Common myeloid progenitor, CD34-positive (primary cell): ENCODE results near the gene KHSRP.

ENCODE experiments used
- CTCF ChIA-PET: fragments of 350-600 bp; sonication (Branson Sonifier 250); formaldehyde crosslinking; loops from one replicate; lab custom pipeline; 2021; ENCODE audit warnings: antibody characterized with exemption; lab: Charles Lee
- POLR2A ChIA-PET: fragments of 350-600 bp; sonication (Branson Sonifier 250); formaldehyde crosslinking; loops from one replicate; lab custom pipeline; 2021; ENCODE audit warnings: antibody characterized with exemption; lab: Charles Lee
- DNase-seq, 3 donors: peaks; one replicate each; pipeline versions ENCODE4 v3.0.0 to v3.0.0-alpha.2; 2013
- H3K27ac ChIP-seq, 2 experiments: 1 replicate in 1 of 2; 2 replicates in 1 of 2; pipeline ENCODE4 v1.7.0; 2013; ENCODE audit warnings: inconsistent platforms in 2 of 2, low read length in 2 of 2, mild to moderate bottlenecking in 2 of 2, low read depth in 1 of 2, moderate library complexity in 1 of 2; ENCODE audit not compliant: severe bottlenecking in 2 of 2, insufficient read depth in 1 of 2, poor library complexity in 1 of 2
- H3K27me3 ChIP-seq, 5 experiments: replicated peaks in 2 of 5; 1 replicate in 3 of 5; 2 replicates in 2 of 5; pipeline versions ENCODE4 v1.6.1 to v1.7.0; 2013; ENCODE audit warnings: low read length in 4 of 5, mild to moderate bottlenecking in 2 of 5, moderate library complexity in 2 of 5, inconsistent platforms in 1 of 5; ENCODE audit not compliant: insufficient read depth in 5 of 5, control insufficient read depth in 4 of 5
- H3K36me3 ChIP-seq, 4 experiments: 1 replicate in 2 of 4; 2 replicates in 2 of 4; pipeline versions ENCODE4 v1.6.1 to v1.7.0; 2013; ENCODE audit warnings: low read length in 3 of 4, control low read depth in 1 of 4, mild to moderate bottlenecking in 1 of 4; ENCODE audit not compliant: control insufficient read depth in 4 of 4, insufficient read depth in 4 of 4
- H3K4me1 ChIP-seq, 4 experiments: 1 replicate in 3 of 4; 2 replicates in 1 of 4; pipeline versions ENCODE4 v1.6.1 to v1.7.1; 2013; ENCODE audit warnings: low read length in 3 of 4, mild to moderate bottlenecking in 3 of 4, control low read depth in 1 of 4, inconsistent platforms in 1 of 4, moderate library complexity in 1 of 4; ENCODE audit not compliant: control insufficient read depth in 4 of 4, insufficient read depth in 4 of 4; ENCODE audit errors: control extremely low read depth in 1 of 4
- H3K4me3 ChIP-seq, 7 experiments: 1 replicate in 4 of 7; 2 replicates in 3 of 7; pipeline versions ENCODE4 v1.5.1 to v1.7.0; 2013; ENCODE audit warnings: mild to moderate bottlenecking in 7 of 7, low read length in 6 of 7, moderate library complexity in 6 of 7, inconsistent platforms in 2 of 7, low read depth in 2 of 7, control low read depth in 1 of 7; ENCODE audit not compliant: insufficient read depth in 4 of 7, control insufficient read depth in 1 of 7; ENCODE audit errors: extremely low read depth in 1 of 7
- H3K9me3 ChIP-seq, 5 experiments: 1 replicate in 4 of 5; 2 replicates in 1 of 5; pipeline versions ENCODE4 v1.6.1 to v1.7.1; 2013; ENCODE audit warnings: low read length in 4 of 5, mild to moderate bottlenecking in 2 of 5, inconsistent platforms in 1 of 5, low read depth in 1 of 5, moderate library complexity in 1 of 5; ENCODE audit not compliant: control insufficient read depth in 4 of 5, insufficient read depth in 2 of 5; ENCODE audit errors: control extremely low read depth in 1 of 5
- WGBS: methylation state at CpG from one replicate; pipeline ENCODE4 v1.1.5; 2013; ENCODE audit not compliant: insufficient coverage; 5-methylcytosine and 5-hydroxymethylcytosine counted together

The KHSRP gene

DNA sequence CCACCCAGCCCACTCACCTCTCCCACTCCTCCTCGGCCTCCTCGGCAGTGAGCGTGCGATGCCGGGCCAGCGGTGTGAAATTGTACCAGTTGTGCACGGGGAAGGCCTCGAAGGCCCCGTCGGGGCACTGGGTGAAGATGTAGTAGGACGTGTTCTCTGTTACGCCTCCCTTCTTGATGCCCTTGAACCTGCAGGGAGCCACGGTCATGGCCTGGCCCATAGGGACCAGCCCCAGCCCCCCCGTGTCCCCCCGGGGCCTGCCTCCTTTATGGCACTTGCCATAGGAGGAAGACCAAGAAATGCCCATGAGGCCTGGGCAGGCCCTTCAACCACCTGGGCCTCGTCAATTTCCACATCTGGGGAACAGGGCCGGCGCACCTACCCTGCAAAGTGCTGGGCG, 37.2 kb downstream of the KHSRP start:
- Histone ChIP-seq H3K36me3 (peaks cover 25 to 72% (median 49%) of the 10 kb centered on the region in 4 experiments), H3K27me3 (no peaks in the 10 kb centered on the region), H3K4me3 (no peak overlapping the region), H3K9me3 (no peaks in the 10 kb centered on the region), H3K27ac (no peak overlapping the region), H3K4me1 (peaks cover 1 to 7% (median 5%) of the 10 kb centered on the region in 4 experiments)
- over 99% methylated on average over 19 of the region's 19 CpGs for WGBS
- CTCF ChIA-PET: no interaction called here
- no peak for DNase-seq
- POLR2A ChIA-PET: no interaction called here

DNA sequence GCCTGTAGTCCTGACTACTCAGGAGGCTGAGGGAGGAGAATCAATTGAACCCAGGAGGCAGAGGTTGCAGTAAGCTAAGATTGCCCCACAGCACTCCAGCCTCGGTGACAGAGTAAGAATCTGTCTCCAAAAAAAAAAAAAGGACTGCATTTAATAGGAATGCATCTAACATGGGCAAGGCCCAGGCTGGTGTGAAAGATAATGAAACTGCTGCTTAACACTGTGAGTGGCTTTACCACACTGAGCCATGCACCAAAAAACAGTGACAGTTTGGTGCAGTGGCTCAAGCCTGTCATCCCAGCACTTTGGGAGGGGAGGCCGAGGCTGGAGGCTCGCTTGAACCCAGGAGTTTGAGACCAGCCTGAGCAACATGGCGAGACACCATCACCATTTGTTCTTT, 40.2 kb downstream of the KHSRP start:
- peaks cover 26 to 86% (median 64%) of the 10 kb centered on the region in 4 experiments for H3K36me3 ChIP-seq
- POLR2A ChIA-PET: no interaction called here
- WGBS: 92% methylated on average over 2 of the region's 4 CpGs

DNA sequence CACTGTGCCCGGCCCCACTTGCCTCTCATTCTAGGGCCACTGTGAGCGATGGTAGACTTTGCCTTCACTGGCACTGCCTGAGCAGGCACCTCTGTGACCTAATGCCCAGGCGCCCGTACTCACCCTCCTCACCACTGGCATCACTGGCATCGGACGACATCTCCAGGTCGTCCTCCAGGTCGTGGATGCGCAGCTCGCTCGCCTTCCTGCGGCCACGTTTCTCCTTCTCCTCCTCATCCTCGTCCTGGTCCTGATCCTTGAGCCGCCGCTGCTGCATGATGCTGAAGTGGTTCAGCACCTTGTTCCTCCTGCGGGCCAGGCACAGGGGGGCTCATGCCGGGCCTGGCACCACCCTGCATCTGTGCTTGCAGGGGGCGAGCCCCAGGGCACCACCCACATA, 41.4 kb downstream of the KHSRP start:
- peaks cover 18 to 86% (median 60%) of the 10 kb centered on the region in 4 experiments for H3K36me3 ChIP-seq
- peaks cover 0 to 17% (median 10%) of the 10 kb centered on the region in 5 experiments for H3K9me3 ChIP-seq
- ChIA-PET POLR2A (interaction anchor here (0.6 kb wide), 1 partner anchor 324 kb away, joined by 8 read pairs; no protein-coding TSS in a partner anchor), CTCF (no interaction called here)
- H3K27ac ChIP-seq: no peak overlapping the region
- WGBS: 96% methylated on average over 10 of the region's 19 CpGs
- DNase-seq: no peak
- peaks cover 0 to 2% (median 0%) of the 10 kb centered on the region in 5 experiments for H3K27me3 ChIP-seq
- no peaks in the 10 kb centered on the region for H3K4me1 ChIP-seq
- H3K4me3 ChIP-seq: no peak overlapping the region

More for the DNA sequence above, 40.2 kb downstream of the KHSRP start:
- H3K4me1 ChIP-seq: no peaks in the 10 kb centered on the region
- H3K4me3 ChIP-seq: no peak overlapping the region
- no peak overlapping the region for H3K27ac ChIP-seq
- peaks cover 0 to 17% (median 10%) of the 10 kb centered on the region in 5 experiments for H3K9me3 ChIP-seq
- DNase-seq: no peak
- H3K27me3 ChIP-seq: peaks cover 0 to 2% (median 0%) of the 10 kb centered on the region in 5 experiments
- CTCF ChIA-PET: no interaction called here

DNA sequence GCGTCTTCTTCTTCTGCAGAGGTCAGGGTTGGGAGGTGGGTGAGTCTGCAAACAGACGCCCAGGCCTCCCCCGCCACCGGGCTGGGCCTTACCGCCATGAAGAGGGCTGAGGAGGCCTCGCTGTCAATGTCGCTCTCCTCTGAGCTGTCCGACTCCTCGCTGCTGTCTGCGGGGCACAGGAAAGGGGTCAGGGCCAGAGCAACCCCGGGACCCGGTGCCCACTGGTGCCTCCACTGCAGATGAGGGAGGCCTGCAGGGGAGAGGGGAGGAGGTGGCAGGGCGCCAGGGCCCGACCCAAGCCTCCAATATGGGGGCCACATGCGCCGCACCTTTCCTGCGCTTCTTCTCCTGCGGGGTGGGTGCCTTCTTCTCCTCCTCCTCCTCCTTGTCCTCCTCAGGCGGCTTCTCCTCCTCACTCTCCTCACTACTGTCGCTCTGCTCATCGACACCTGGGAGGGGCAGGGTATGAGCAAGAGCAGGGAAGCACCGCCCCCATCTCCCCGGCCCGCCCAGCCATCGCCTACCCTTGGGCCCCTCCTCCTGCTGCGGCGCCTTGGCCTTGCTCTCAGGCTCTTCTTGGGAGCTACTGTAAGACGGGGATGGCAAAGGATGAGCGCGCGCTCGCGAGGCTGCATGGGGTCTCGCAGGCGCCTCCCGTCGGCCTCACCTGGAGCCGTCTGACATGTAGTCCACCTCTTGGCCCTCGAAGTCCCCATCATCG, 43.4 kb downstream of the KHSRP start:
- no peak overlapping the region for H3K27ac ChIP-seq
- 96% methylated on average over 23 of the region's 40 CpGs for WGBS
- peaks cover 0 to 2% (median 0%) of the 10 kb centered on the region in 5 experiments for H3K27me3 ChIP-seq
- DNase-seq: no peak
- peaks cover 0 to 17% (median 10%) of the 10 kb centered on the region in 5 experiments for H3K9me3 ChIP-seq
- H3K4me1 ChIP-seq: no peaks in the 10 kb centered on the region
- H3K36me3 ChIP-seq: peaks cover 16 to 69% (median 52%) of the 10 kb centered on the region in 4 experiments
- POLR2A ChIA-PET: no interaction called here
- CTCF ChIA-PET: no interaction called here
- no peak overlapping the region for H3K4me3 ChIP-seq

DNA sequence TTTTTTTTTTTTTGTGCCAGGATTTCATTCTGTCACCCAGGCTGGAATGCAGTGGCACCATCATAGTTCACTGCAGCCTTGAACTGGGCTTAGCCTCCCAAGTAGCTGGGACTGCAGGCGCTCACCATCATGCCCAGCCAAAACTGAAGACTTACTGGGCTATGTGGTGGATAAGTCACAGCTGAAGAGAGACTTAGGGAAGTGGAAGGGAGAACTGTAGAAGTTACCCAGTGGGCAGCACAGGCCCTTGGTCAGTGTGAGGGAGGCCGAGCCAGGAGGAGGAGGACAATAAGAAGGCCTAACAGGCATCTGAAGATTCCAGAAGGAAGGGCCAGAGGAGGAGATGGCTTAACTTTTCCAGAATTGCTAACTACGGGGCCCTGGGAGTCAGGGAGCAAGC, 44.9 kb downstream of the KHSRP start:
- 93% methylated on average over 3 of the region's 3 CpGs for WGBS

GRCh38 chr19:6378486-6378885, 46.1 kb downstream of the KHSRP start:
- ChIA-PET POLR2A (interaction anchor here (1.1 kb wide), 1 partner anchor 14 kb away, joined by 5 read pairs; the partner anchor contains the start of gene GTF2F1), CTCF (interaction anchor here (1.7 kb wide), 1 partner anchor 12 kb away, joined by 4 read pairs; no protein-coding TSS in a partner anchor)
- WGBS: 94% methylated on average over 9 of the region's 9 CpGs
- DNase-seq: no peak
- Histone ChIP-seq H3K4me3 (no peak overlapping the region), H3K27ac (no peak overlapping the region), H3K27me3 (peaks cover 0 to 2% (median 0%) of the 10 kb centered on the region in 5 experiments), H3K9me3 (peaks cover 0 to 17% (median 10%) of the 10 kb centered on the region in 5 experiments), H3K36me3 (peaks cover 10 to 59% (median 45%) of the 10 kb centered on the region in 4 experiments), H3K4me1 (peaks cover 0 to 7% (median 6%) of the 10 kb centered on the region in 4 experiments)

More for the DNA sequence above, 44.9 kb downstream of the KHSRP start:
- H3K9me3 ChIP-seq: peaks cover 0 to 17% (median 10%) of the 10 kb centered on the region in 5 experiments
- POLR2A ChIA-PET: interaction anchor here (0.6 kb wide), 1 partner anchor 9 kb away, joined by 7 read pairs; no protein-coding TSS in a partner anchor
- H3K27me3 ChIP-seq: peaks cover 0 to 2% (median 0%) of the 10 kb centered on the region in 5 experiments
- peaks cover 12 to 66% (median 48%) of the 10 kb centered on the region in 4 experiments for H3K36me3 ChIP-seq
- no peak overlapping the region for H3K27ac ChIP-seq
- CTCF ChIA-PET: no interaction called here
- no peak for DNase-seq
- no peak overlapping the region for H3K4me3 ChIP-seq
- no peaks in the 10 kb centered on the region for H3K4me1 ChIP-seq

- Histone ChIP-seq H3K4me3 (no peak overlapping the region), H3K27me3 (peaks cover 0 to 2% (median 0%) of the 10 kb centered on the region in 5 experiments), H3K27ac (no peak overlapping the region), H3K9me3 (peaks cover 0 to 17% (median 10%) of the 10 kb centered on the region in 5 experiments), H3K36me3 (peaks cover 6 to 55% (median 40%) of the 10 kb centered on the region in 4 experiments), H3K4me1 (peaks cover 0 to 7% (median 7%) of the 10 kb centered on the region in 4 experiments)
- ChIA-PET POLR2A (interaction anchor here (1.1 kb wide), 1 partner anchor 15 kb away, joined by 5 read pairs; the partner anchor contains the start of gene GTF2F1), CTCF (interaction anchor here (1.7 kb wide), 1 partner anchor 13 kb away, joined by 4 read pairs; no protein-coding TSS in a partner anchor)
- DNase-seq: no peak
- 100% methylated on average over 3 of the region's 6 CpGs for WGBS
Measured at GRCh38 chr19:6378041-6378440, 46.6 kb downstream of the KHSRP start.
